ENCODE results near the gene BLMH. TPM values are rescaled to one million over a fixed set of nuclear protein-coding genes. Genes with fewer than 3 reads are reported as not detected.

Gene BLMH
- total RNA-seq, 2 experiments from 2014 or later: 47.0 to 52.7 TPM

- ChIA-PET CTCF (interaction anchor here (1.2 to 1.8 kb wide), 2 partner anchors 10 to 19 kb away, joined by 4 read pairs; no protein-coding TSS in a partner anchor), POLR2A (no interaction called here)
- no peaks in the 10 kb centered on the region for H3K36me3 Mint-ChIP-seq (ENCODE audit: low read depth)
- no peak overlapping the region for H3K4me3 Mint-ChIP-seq
- H3K27me3 Mint-ChIP-seq: peaks cover 55% of the 10 kb centered on the region
- no peak overlapping the region for H3K27ac Mint-ChIP-seq
- peaks cover 26% of the 10 kb centered on the region for H3K4me1 Mint-ChIP-seq
- no peaks in the 10 kb centered on the region for H3K9me3 Mint-ChIP-seq
- DNase-seq: no peak
Measured at GRCh38 chr17:30239089-30239462, 52.7 kb downstream of the BLMH start.

DNA sequence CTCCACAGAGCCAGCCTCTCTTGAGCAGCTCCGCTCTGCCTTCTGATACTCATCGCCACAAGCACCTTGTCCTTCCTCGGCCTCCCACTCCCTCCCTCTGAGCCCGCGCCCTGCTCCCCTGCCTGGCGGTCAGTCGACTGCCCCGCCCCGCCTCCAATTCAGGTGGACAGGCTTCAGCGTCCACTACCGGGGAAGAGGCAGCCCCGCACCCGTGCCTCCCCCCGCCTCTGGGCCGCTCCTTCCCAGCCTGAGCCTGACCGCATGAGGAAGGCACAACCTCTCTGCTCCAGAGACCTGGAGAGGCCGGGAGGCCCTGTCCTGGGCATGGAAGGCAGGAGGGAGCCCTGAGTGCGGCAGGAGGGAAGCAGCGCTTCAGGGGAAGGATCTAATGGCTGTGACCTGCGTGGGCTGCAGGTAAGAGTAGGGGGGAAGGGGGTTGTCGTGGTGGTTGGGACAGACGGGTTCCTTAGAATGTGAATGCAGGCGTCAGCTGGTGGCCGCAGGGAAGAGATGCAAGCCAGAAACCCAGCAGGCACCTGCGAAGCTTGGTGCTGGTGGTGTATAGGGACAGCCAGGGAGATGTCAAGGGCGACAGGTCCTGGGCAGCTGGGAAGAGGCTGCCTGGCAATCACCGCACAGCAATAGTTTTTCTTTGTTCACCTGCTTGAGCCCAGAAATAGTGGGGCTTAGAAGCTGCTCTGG lies 53.2 kb downstream of the BLMH start:
- no peak for DNase-seq
- Mint-ChIP-seq H3K27me3 (peaks cover 61% of the 10 kb centered on the region), H3K27ac (no peak overlapping the region), H3K4me3 (no peak overlapping the region), H3K36me3 (ENCODE audit: low read depth) (no peaks in the 10 kb centered on the region), H3K4me1 (peaks cover 26% of the 10 kb centered on the region), H3K9me3 (no peaks in the 10 kb centered on the region)
- ChIA-PET CTCF (interaction anchor here (1.8 kb wide), 1 partner anchor 20 kb away, joined by 4 read pairs; no protein-coding TSS in a partner anchor), POLR2A (no interaction called here)

- no peaks in the 10 kb centered on the region for H3K36me3 Mint-ChIP-seq (ENCODE audit: low read depth)
- H3K4me3 Mint-ChIP-seq: no peak overlapping the region
- H3K27ac Mint-ChIP-seq: no peak overlapping the region
- peaks cover 26% of the 10 kb centered on the region for H3K4me1 Mint-ChIP-seq
- DNase-seq: no peak
- H3K27me3 Mint-ChIP-seq: peaks cover 66% of the 10 kb centered on the region
- no peaks in the 10 kb centered on the region for H3K9me3 Mint-ChIP-seq
- POLR2A ChIA-PET: no interaction called here
- CTCF ChIA-PET: interaction anchor here (1.8 kb wide), 1 partner anchor 20 kb away, joined by 4 read pairs; no protein-coding TSS in a partner anchor
Measured at GRCh38 chr17:30238003-30238344, 53.8 kb downstream of the BLMH start.

- Mint-ChIP-seq H3K4me3 (no peak overlapping the region), H3K27me3 (peaks cover 72% of the 10 kb centered on the region), H3K36me3 (ENCODE audit: low read depth) (no peaks in the 10 kb centered on the region), H3K4me1 (peaks cover 26% of the 10 kb centered on the region), H3K9me3 (no peaks in the 10 kb centered on the region), H3K27ac (no peak overlapping the region)
- no peak for DNase-seq
- ChIA-PET CTCF (interaction anchor here (1.7 to 1.8 kb wide), 3 partner anchors 17 to 41 kb away, joined by 4 read pairs; no protein-coding TSS in a partner anchor), POLR2A (no interaction called here)
Measured at GRCh38 chr17:30237296-30238002, 54.3 kb downstream of the BLMH start.

DNA sequence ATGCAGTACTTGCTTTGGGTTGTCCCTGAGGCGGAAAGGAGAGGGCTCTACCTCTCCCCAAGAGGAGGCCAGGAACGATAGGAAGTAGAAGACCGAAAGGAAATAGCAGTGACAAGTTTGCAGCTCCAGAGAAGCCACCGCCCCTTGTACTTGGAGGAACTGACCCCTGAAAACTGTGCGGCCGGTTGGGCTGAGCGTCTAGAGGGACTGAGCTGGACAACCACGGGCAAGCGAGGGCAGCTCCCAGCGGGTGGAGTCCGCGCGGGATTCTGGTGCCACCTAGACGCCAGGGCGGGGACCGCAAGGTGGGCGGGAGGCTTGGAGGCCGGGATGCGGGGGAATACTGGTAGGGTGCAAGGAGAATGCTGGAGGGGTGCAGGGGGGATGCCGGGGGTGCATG lies 55.0 kb downstream of the BLMH start:
- Mint-ChIP-seq H3K36me3 (ENCODE audit: low read depth) (no peaks in the 10 kb centered on the region), H3K4me3 (peak overlapping the region; percentile 28), H3K27ac (no peak overlapping the region), H3K4me1 (peaks cover 26% of the 10 kb centered on the region), H3K27me3 (peaks cover 78% of the 10 kb centered on the region), H3K9me3 (no peaks in the 10 kb centered on the region)
- DNase-seq: no peak
- POLR2A ChIA-PET: no interaction called here
- CTCF ChIA-PET: interaction anchor here (0.6 to 1.8 kb wide), 3 partner anchors 17 to 69 kb away, joined by 3 to 4 read pairs (median 4); no protein-coding TSS in a partner anchor

GRCh38 chr17:30236297-30236624 lies 55.5 kb downstream of the BLMH start:
- no peak for DNase-seq
- H3K4me1 Mint-ChIP-seq: peaks cover 26% of the 10 kb centered on the region
- no peaks in the 10 kb centered on the region for H3K36me3 Mint-ChIP-seq (ENCODE audit: low read depth)
- ChIA-PET CTCF (interaction anchor here (0.6 to 1.8 kb wide), 3 partner anchors 18 to 70 kb away, joined by 3 to 4 read pairs (median 4); no protein-coding TSS in a partner anchor), POLR2A (interaction anchor here (0.6 kb wide), 1 partner anchor 927 kb away, joined by 3 read pairs; no protein-coding TSS in a partner anchor)
- peak overlapping the region; percentile 59 for H3K4me3 Mint-ChIP-seq
- no peak overlapping the region for H3K27ac Mint-ChIP-seq
- H3K9me3 Mint-ChIP-seq: no peaks in the 10 kb centered on the region
- H3K27me3 Mint-ChIP-seq: peaks cover 80% of the 10 kb centered on the region

GRCh38 chr17:30235386-30236296 lies 56.1 kb downstream of the BLMH start, which contains the start of gene SLC6A4:
Gene SLC6A4 (minus strand): TSS chr17:30235697. CDS start chr17:30221958, 13,739 bp downstream.
- POLR2A ChIA-PET: interaction anchor here (0.6 to 1.0 kb wide), 2 partner anchors 101 to 926 kb away, joined by 3 read pairs; no protein-coding TSS in a partner anchor

GRCh38 chr17:30234964-30235363 lies 56.8 kb downstream of the BLMH start:
- peaks cover 26% of the 10 kb centered on the region for H3K4me1 Mint-ChIP-seq

More at GRCh38 chr17:30235386-30236296, 56.1 kb downstream of the BLMH start, which contains the start of gene SLC6A4:
- no peak within 1 kb of the TSS for H3K27ac Mint-ChIP-seq
- peak within 1 kb of the TSS; percentile 59 for H3K4me3 Mint-ChIP-seq
- peaks cover 26% of the 10 kb centered on the region for H3K4me1 Mint-ChIP-seq
- H3K9me3 Mint-ChIP-seq: no peaks in the 10 kb centered on the region
- peaks cover 83% of the 10 kb centered on the region for H3K27me3 Mint-ChIP-seq
- no peak for DNase-seq
- H3K36me3 Mint-ChIP-seq (ENCODE audit: low read depth): no peaks in the 10 kb centered on the region
- CTCF ChIA-PET: interaction anchor here (1.7 to 1.8 kb wide), 2 partner anchors 18 to 39 kb away, joined by 4 read pairs; no protein-coding TSS in a partner anchor

GRCh38 chr17:30234296-30234695 lies 57.4 kb downstream of the BLMH start:
- no peak for DNase-seq
- ChIA-PET POLR2A (interaction anchor here (1.0 kb wide), 1 partner anchor 102 kb away, joined by 3 read pairs; no protein-coding TSS in a partner anchor), CTCF (no interaction called here)
- peaks cover 77% of the 10 kb centered on the region for H3K27me3 Mint-ChIP-seq
- peaks cover 26% of the 10 kb centered on the region for H3K4me1 Mint-ChIP-seq
- no peaks in the 10 kb centered on the region for H3K9me3 Mint-ChIP-seq
- H3K36me3 Mint-ChIP-seq (ENCODE audit: low read depth): no peaks in the 10 kb centered on the region
- H3K4me3 Mint-ChIP-seq: no peak overlapping the region
- no peak overlapping the region for H3K27ac Mint-ChIP-seq

More at GRCh38 chr17:30234964-30235363, 56.8 kb downstream of the BLMH start:
- DNase-seq: peak; percentile 12
- Mint-ChIP-seq H3K27ac (no peak overlapping the region), H3K27me3 (peaks cover 84% of the 10 kb centered on the region), H3K9me3 (no peaks in the 10 kb centered on the region), H3K4me3 (peak overlapping the region; percentile 37), H3K36me3 (ENCODE audit: low read depth) (no peaks in the 10 kb centered on the region)
- ChIA-PET POLR2A (interaction anchor here (1.0 kb wide), 1 partner anchor 101 kb away, joined by 3 read pairs; no protein-coding TSS in a partner anchor), CTCF (no interaction called here)

DNA sequence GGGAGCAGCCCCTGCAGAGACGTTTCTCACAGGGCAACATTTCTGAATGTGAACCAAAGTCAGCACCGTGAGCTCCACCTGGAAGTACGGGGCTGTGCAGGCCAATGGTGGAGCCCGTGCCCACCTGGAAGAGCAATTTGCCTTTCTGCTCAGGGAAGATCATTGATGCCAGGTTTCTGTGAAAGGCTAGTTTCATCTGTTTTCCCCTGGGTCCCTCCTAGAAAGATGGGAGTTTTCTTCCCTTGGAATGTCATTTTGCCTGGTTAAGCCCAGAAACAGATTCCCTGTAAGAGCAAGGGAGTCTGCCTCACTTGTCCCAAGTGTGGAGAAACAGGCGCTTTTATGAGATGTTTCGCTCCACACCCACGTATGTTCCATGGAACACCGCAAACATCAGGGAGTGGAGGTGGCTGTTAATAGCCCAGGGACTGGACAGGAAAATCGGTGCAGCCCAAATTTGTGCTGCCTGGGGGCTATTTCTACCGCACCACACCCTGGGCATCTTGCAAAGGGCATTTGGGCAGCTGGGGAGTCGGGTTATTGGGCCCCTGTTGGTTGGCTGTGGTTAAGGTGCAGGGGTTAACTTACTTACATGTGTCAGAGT lies 58.8 kb downstream of the BLMH start:
- Mint-ChIP-seq H3K4me3 (no peak overlapping the region), H3K4me1 (peaks cover 19% of the 10 kb centered on the region), H3K27me3 (peaks cover 69% of the 10 kb centered on the region), H3K9me3 (no peaks in the 10 kb centered on the region), H3K36me3 (ENCODE audit: low read depth) (no peaks in the 10 kb centered on the region), H3K27ac (no peak overlapping the region)
- DNase-seq: no peak
- CTCF ChIA-PET: interaction anchor here (1.4 kb wide), 1 partner anchor 10 kb away, joined by 3 read pairs; no protein-coding TSS in a partner anchor
- POLR2A ChIA-PET: no interaction called here

DNA sequence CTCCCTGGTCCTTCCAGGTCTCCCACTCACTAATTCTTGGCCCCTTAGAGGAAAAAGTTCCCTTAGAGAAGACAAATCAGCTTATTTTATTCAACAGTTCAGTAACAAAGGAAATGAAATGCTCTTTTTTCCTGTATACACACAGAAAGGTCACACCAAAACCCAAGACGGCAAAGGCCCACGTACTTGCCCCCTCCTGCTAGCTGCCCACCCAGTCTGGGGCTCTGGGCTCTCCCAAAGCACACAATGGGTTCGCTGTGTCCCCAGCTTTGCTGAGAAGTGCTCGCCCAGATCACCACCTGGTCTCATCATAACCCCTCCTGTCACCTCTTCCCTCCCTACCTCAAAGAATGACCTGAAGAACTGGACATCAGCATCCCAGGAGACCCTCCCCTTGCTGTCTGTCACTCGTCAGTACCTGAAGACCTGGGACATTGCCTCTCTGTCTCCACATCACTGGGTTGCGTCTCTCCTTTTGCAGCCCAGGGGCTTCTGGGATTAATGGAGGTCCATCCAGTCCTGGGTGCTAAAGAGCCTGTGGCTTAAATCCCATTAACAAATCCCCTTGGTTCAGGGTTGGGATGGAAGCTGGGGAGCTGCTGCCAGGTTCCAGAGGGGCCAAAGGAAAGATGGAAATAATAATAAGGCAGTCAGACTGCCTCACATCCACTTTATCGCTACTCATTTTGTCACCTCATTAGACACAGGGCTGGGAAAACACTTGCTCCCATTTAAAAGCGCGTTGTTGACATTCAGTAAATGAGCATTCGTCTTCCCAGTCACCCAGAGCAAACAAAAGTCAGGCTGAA lies 59.5 kb downstream of the BLMH start:
- Mint-ChIP-seq H3K4me3 (no peak overlapping the region), H3K27ac (no peak overlapping the region), H3K4me1 (peaks cover 13% of the 10 kb centered on the region), H3K27me3 (peaks cover 62% of the 10 kb centered on the region), H3K36me3 (ENCODE audit: low read depth) (no peaks in the 10 kb centered on the region), H3K9me3 (no peaks in the 10 kb centered on the region)
- POLR2A ChIA-PET: no interaction called here
- DNase-seq: no peak
- CTCF ChIA-PET: interaction anchor here (1.4 kb wide), 1 partner anchor 10 kb away, joined by 3 read pairs; no protein-coding TSS in a partner anchor
